Upper lobe of right lung (tissue), 1 donor: ENCODE measurements around the gene VPS16. TPM values are rescaled to one million over a fixed set of nuclear protein-coding genes. Genes with fewer than 3 reads are reported as not detected.

Source experiments
- ATAC-seq: fragments of 200-7000 bp; cut with Tn5 transposase; one replicate; pipeline ENCODE4 v1.9.1; 2020; ENCODE audit warnings: mild to moderate bottlenecking, moderate library complexity
- DNase-seq: peaks from one replicate; pipeline ENCODE4 v3.0.0-alpha.2; 2020
- H3K27ac ChIP-seq: fragments of 200-600 bp; one replicate; pipeline ENCODE4 v1.8.0; 2022
- H3K27me3 ChIP-seq: fragments of 200-600 bp; one replicate; pipeline ENCODE4 v1.8.0; 2022; ENCODE audit warnings: mild to moderate bottlenecking
- H3K36me3 ChIP-seq: fragments of 200-600 bp; one replicate; pipeline ENCODE4 v1.8.0; 2022
- H3K4me1 ChIP-seq: fragments of 200-600 bp; one replicate; pipeline ENCODE4 v1.8.0; 2022
- H3K4me3 ChIP-seq: fragments of 200-600 bp; one replicate; pipeline ENCODE4 v1.8.0; 2022; ENCODE audit warnings: mild to moderate bottlenecking
- H3K9me3 ChIP-seq: fragments of 200-600 bp; one replicate; pipeline ENCODE4 v1.8.0; 2022
- CTCF ChIP-seq: fragments of 200-600 bp; IDR thresholded peaks from one replicate; pipeline ENCODE4 v1.8.0; 2022; ENCODE audit warnings: antibody characterized with exemption
- intact Hi-C: fragments of 100-400 bp; cut with DNase I; formaldehyde crosslinking; loops from one replicate; pipeline ENCODE4 v1.11.0; 2022
- total RNA-seq: library from RNA; stranded (reverse); fragmentation: NEBNext Ultra II Directional; extraction: Animal tissue kit (Norgen Biotek cat#: 25700); gene quantifications from one replicate; pipeline ENCODE4 v1.2.1, GENCODE V29; 2021
- donor health status: DM: no; HTN: yes; CAD: no; lungs with severe emphysema.

The VPS16 gene
- total RNA-seq, 1 donor from 2014 or later: 34.8 TPM

GRCh38 chr20:2838847-2839671 is 1.5 kb upstream of the VPS16 start:
- no peak for TF ChIP-seq CTCF
- DNase-seq (peak; percentile 45), ATAC-seq (no peak)
- intact Hi-C loops: no loop called here
- Histone ChIP-seq H3K36me3 (peaks cover 5% of the 10 kb centered on the region), H3K4me1 (peaks cover 16% of the 10 kb centered on the region), H3K4me3 (no peak overlapping the region), H3K27me3 (no peaks in the 10 kb centered on the region), H3K27ac (no peak overlapping the region), H3K9me3 (no peaks in the 10 kb centered on the region)

GRCh38 chr20:2839732-2840137 is 810 bp upstream of the VPS16 start:
- no peak for TF ChIP-seq CTCF
- intact Hi-C loops: no loop called here
- no peak for ATAC-seq

GRCh38 chr20:2840967-2841531 is 504 bp downstream of the VPS16 start:
- H3K27me3 ChIP-seq: no peaks in the 10 kb centered on the region
- DNase-seq (peak; percentile 83), ATAC-seq (peak; percentile 52)
- peaks cover 16% of the 10 kb centered on the region for H3K4me1 ChIP-seq
- peak overlapping the region; percentile 95 for H3K27ac ChIP-seq
- H3K4me3 ChIP-seq: peak overlapping the region; percentile 96
- no peaks in the 10 kb centered on the region for H3K36me3 ChIP-seq
- intact Hi-C loops: no loop called here
- no peak for TF ChIP-seq CTCF
- H3K9me3 ChIP-seq: no peaks in the 10 kb centered on the region

More at GRCh38 chr20:2839732-2840137, 810 bp upstream of the VPS16 start:
- Histone ChIP-seq H3K4me3 (peak overlapping the region; percentile 96), H3K9me3 (no peaks in the 10 kb centered on the region), H3K4me1 (peaks cover 16% of the 10 kb centered on the region), H3K27me3 (no peaks in the 10 kb centered on the region), H3K36me3 (peaks cover 5% of the 10 kb centered on the region), H3K27ac (peak overlapping the region; percentile 95)
- no peak for DNase-seq

- ATAC-seq: no peak
- intact Hi-C loops: no loop called here
- no peaks in the 10 kb centered on the region for H3K36me3 ChIP-seq
These were observed 5.1 kb downstream of the VPS16 start for GRCh38 chr20:2845607-2846006.

GRCh38 chr20:2846698-2847097 is 6.2 kb downstream of the VPS16 start:
- intact Hi-C loops: no loop called here
- DNase-seq (no peak), ATAC-seq (no peak)
- TF ChIP-seq CTCF: no peak
- no peaks in the 10 kb centered on the region for H3K9me3 ChIP-seq
- H3K27me3 ChIP-seq: no peaks in the 10 kb centered on the region
- H3K4me1 ChIP-seq: peaks cover 2% of the 10 kb centered on the region
- H3K27ac ChIP-seq: no peak overlapping the region
- no peak overlapping the region for H3K4me3 ChIP-seq
- H3K36me3 ChIP-seq: no peaks in the 10 kb centered on the region

More at GRCh38 chr20:2845607-2846006, 5.1 kb downstream of the VPS16 start:
- no peak for TF ChIP-seq CTCF
- DNase-seq: no peak
- H3K27ac ChIP-seq: no peak overlapping the region
- no peaks in the 10 kb centered on the region for H3K9me3 ChIP-seq
- no peak overlapping the region for H3K4me3 ChIP-seq
- no peaks in the 10 kb centered on the region for H3K27me3 ChIP-seq
- peaks cover 9% of the 10 kb centered on the region for H3K4me1 ChIP-seq
